ENCODE results near the gene TATDN3. TPM values are rescaled to one million over a fixed set of nuclear protein-coding genes. Genes with fewer than 3 reads are reported as not detected.
"Not testable (repeated sequence)": the region's sequence is repeated elsewhere in the genome, so short reads cannot be mapped to it uniquely, and the experiment has no call there.

The TATDN3 gene
- 12.5 and 15.7 TPM in 2 replicates for total RNA-seq (2014; rRNA removed; shearing (Covaris generic))

- DNase-seq (ENCODE audit: low read depth), result peak; percentile 89
These were observed at the start of gene TATDN3, which contains the start of gene NSL1 for GRCh38 chr1:212791676-212792395. TATDN3 (plus strand) TSS chr1:212791894; CDS start chr1:212791922, 28 bp downstream. NSL1 (minus strand) TSS chr1:212791777; CDS start chr1:212791763, 14 bp downstream.

- DNase-seq (ENCODE audit: low read depth), result peak; percentile 53
These were observed 47.7 kb upstream of the TATDN3 start for GRCh38 chr1:212743901-212744475.

GRCh38 chr1:212745303-212745702 lies 46.4 kb upstream of the TATDN3 start:
- DNase-seq (ENCODE audit: low read depth), result no peak

GRCh38 chr1:212746546-212746945 lies 45.1 kb upstream of the TATDN3 start:
- DNase-seq (ENCODE audit: low read depth), result no peak

- peak; percentile 79 for DNase-seq (ENCODE audit: low read depth)
These were observed 41.7 kb upstream of the TATDN3 start for GRCh38 chr1:212749821-212750535.

GRCh38 chr1:212752252-212752933 lies 39.3 kb upstream of the TATDN3 start:
- peak; percentile 28 for DNase-seq (ENCODE audit: low read depth)

- no peak for DNase-seq (ENCODE audit: low read depth)
These were observed 38.7 kb upstream of the TATDN3 start for GRCh38 chr1:212752934-212753497.

- DNase-seq (ENCODE audit: low read depth), result no peak
These were observed 37.9 kb upstream of the TATDN3 start for GRCh38 chr1:212753749-212754148.

- no peak for DNase-seq (ENCODE audit: low read depth)
These were observed 37.5 kb upstream of the TATDN3 start for GRCh38 chr1:212754193-212754592.

- DNase-seq (ENCODE audit: low read depth), result no peak
These were observed 37.0 kb upstream of the TATDN3 start for GRCh38 chr1:212754680-212755079.

GRCh38 chr1:212759683-212760082 lies 32.0 kb upstream of the TATDN3 start:
- no peak for DNase-seq (ENCODE audit: low read depth)

- DNase-seq (ENCODE audit: low read depth), result no peak
These were observed 31.4 kb upstream of the TATDN3 start for GRCh38 chr1:212760126-212760823.

- no peak for DNase-seq (ENCODE audit: low read depth)
These were observed 29.5 kb upstream of the TATDN3 start for GRCh38 chr1:212762234-212762633.

- DNase-seq (ENCODE audit: low read depth), result no peak
These were observed 28.9 kb upstream of the TATDN3 start for GRCh38 chr1:212762839-212763238.

- DNase-seq (ENCODE audit: low read depth), result not testable (repeated sequence)
These were observed 26.9 kb upstream of the TATDN3 start for GRCh38 chr1:212764718-212765281.

GRCh38 chr1:212766825-212767224 lies 24.9 kb upstream of the TATDN3 start:
- DNase-seq (ENCODE audit: low read depth), result not testable (repeated sequence)

- DNase-seq (ENCODE audit: low read depth), result peak; percentile 49
These were observed 22.1 kb upstream of the TATDN3 start for GRCh38 chr1:212769459-212770167.

- DNase-seq (ENCODE audit: low read depth), result no peak
These were observed 20.4 kb upstream of the TATDN3 start for GRCh38 chr1:212771341-212771740.

- DNase-seq (ENCODE audit: low read depth), result no peak
These were observed 18.7 kb upstream of the TATDN3 start for GRCh38 chr1:212773011-212773410.

GRCh38 chr1:212774584-212774983 lies 17.1 kb upstream of the TATDN3 start:
- no peak for DNase-seq (ENCODE audit: low read depth)

Measured in M059J (cell line).